ENCODE data around the gene RPP14.
"Not testable (repeated sequence)": the region's sequence is repeated elsewhere in the genome, so short reads cannot be mapped to it uniquely, and the experiment has no call there.

Gene RPP14

DNA sequence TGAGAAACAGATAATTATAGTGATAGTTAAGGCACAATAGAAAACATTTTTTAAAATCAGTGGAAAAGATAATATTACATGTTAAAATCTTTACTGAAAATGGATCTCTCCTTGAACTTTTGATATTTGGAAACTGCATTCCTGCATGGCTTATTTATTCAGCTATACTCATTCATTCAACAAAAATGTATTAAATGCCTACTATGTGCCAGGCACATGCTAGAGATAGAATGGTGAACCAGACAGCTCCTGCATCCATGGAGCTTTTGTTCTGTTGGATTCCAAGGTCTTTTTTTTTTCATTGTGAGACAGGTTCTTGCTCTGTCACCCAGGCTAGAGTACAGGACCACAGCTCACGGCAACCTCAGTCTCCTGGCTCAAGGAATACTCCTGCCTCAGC is 31.1 kb downstream of the RPP14 start:
- H3K9me2 ChIP-seq (replicated peaks; ENCODE audit: control insufficient read depth, low read length): no peaks in the 10 kb centered on the region
- H3K36me3 ChIP-seq (ENCODE audit: control insufficient read depth, low read length): peaks cover 83% of the 10 kb centered on the region
- H3K27ac ChIP-seq (ENCODE audit: low read depth, low read length): peak overlapping the region; percentile 99
- peaks cover 97% of the 10 kb centered on the region for H3K79me2 ChIP-seq (ENCODE audit: control insufficient read depth, low read length)
- H3K4me2 ChIP-seq (ENCODE audit: low read length): peak overlapping the region; percentile 98
- no peaks in the 10 kb centered on the region for H4K20me1 ChIP-seq (ENCODE audit: control insufficient read depth, insufficient read depth, low read depth, low read length)
- H3K9me3 ChIP-seq (ENCODE audit: control insufficient read depth, insufficient read depth, low read length): no peaks in the 10 kb centered on the region
- peak overlapping the region; percentile 68 for H3K4me3 ChIP-seq (ENCODE audit: low read length)
- H3F3A ChIP-seq (ENCODE audit: control insufficient read depth, insufficient read depth): peaks cover 45% of the 10 kb centered on the region
- H3K4me1 ChIP-seq (ENCODE audit: control insufficient read depth, low read length): peaks cover 71% of the 10 kb centered on the region
- H3K27me3 ChIP-seq (ENCODE audit: control insufficient read depth, low read length): no peaks in the 10 kb centered on the region
- TF ChIP-seq EZH2phosphoT487 (IDR thresholded peaks at IDR 0.05; ENCODE audit: borderline replicate concordance, low read length): no peak
- TF ChIP-seq, protein P1, sequence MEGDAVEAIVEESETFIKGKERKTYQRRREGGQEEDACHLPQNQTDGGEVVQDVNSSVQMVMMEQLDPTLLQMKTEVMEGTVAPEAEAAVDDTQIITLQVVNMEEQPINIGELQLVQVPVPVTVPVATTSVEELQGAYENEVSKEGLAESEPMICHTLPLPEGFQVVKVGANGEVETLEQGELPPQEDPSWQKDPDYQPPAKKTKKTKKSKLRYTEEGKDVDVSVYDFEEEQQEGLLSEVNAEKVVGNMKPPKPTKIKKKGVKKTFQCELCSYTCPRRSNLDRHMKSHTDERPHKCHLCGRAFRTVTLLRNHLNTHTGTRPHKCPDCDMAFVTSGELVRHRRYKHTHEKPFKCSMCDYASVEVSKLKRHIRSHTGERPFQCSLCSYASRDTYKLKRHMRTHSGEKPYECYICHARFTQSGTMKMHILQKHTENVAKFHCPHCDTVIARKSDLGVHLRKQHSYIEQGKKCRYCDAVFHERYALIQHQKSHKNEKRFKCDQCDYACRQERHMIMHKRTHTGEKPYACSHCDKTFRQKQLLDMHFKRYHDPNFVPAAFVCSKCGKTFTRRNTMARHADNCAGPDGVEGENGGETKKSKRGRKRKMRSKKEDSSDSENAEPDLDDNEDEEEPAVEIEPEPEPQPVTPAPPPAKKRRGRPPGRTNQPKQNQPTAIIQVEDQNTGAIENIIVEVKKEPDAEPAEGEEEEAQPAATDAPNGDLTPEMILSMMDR (IDR thresholded peaks at IDR 0.05; ENCODE audit: low read depth, low read length, poor library complexity, severe bottlenecking): no peak

DNA sequence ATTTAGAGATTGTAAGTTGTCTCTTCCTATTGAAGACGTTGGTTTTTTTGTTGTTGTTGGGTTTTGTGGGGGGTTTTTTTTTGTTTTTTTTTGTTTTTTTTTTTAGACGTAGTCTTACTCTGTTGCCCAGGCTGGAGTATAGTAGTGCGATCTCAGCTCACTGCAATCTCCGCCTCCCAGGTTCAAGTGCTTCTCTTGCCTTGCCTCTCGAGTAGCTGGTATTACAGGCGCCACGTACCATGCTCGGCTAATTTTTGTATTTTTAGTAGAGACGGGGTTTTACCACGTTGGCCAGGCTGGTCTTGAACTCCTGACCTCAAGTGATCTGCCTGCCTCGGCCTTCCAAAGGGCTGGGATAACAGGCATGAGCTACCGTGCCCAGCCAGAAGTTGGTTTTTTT is 33.1 kb downstream of the RPP14 start:
- not testable (repeated sequence) for H3K9me3 ChIP-seq (ENCODE audit: control insufficient read depth, insufficient read depth, low read length); H3K27me3 ChIP-seq (ENCODE audit: control insufficient read depth, low read length); H3K9me2 ChIP-seq (replicated peaks; ENCODE audit: control insufficient read depth, low read length); H4K20me1 ChIP-seq (ENCODE audit: control insufficient read depth, insufficient read depth, low read depth, low read length)
- H3K4me2 ChIP-seq (ENCODE audit: low read length): peak overlapping the region; percentile 98
- H3F3A ChIP-seq (ENCODE audit: control insufficient read depth, insufficient read depth): peaks cover 51% of the 10 kb centered on the region
- peak overlapping the region; percentile 68 for H3K4me3 ChIP-seq (ENCODE audit: low read length)
- H3K27ac ChIP-seq (ENCODE audit: low read depth, low read length): peak overlapping the region; percentile 99
- peaks cover 88% of the 10 kb centered on the region for H3K4me1 ChIP-seq (ENCODE audit: control insufficient read depth, low read length)
- H3K36me3 ChIP-seq (ENCODE audit: control insufficient read depth, low read length): peaks cover 92% of the 10 kb centered on the region
- H3K79me2 ChIP-seq (ENCODE audit: control insufficient read depth, low read length): peaks cover 98% of the 10 kb centered on the region

DNA sequence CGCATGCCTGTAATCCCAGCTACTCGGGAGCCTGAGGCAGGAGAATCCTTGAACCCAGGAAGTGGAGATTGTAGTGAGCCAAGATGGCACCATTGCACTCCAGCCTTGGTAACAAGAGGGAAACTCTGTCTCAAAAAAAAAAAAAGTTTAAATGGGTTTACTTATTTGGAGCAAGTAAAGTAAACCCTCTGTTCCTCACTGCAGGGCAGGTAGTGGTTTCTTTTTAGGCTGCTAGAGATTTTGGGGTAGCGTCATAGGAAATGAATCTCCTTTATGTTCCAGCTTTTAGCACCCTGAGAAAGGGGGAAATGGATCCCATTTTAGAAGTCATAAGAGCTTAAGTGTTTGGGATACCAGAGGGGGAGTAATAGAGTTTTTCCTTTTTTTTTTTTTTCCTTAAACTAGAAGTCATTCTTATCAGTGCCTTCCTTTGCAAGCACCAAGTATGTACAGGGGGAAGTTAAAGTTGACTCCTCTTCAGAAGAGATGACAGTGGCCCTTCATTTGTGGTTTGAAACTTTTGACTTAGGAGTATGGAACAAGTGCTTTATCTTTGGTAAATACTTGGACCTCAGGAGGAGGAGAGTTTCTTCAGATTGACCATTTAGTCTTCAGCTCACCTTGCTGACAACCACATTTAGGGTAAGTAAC is 34.7 kb downstream of the RPP14 start:
- Histone ChIP-seq H3K4me2 (ENCODE audit: low read length) (peak overlapping the region; percentile 98), H3K36me3 (ENCODE audit: control insufficient read depth, low read length) (peaks cover 92% of the 10 kb centered on the region), H3K27me3 (ENCODE audit: control insufficient read depth, low read length) (no peaks in the 10 kb centered on the region), H3K9me2 (replicated peaks; ENCODE audit: control insufficient read depth, low read length) (no peaks in the 10 kb centered on the region), H3K27ac (ENCODE audit: low read depth, low read length) (peak overlapping the region; percentile 99), H3K4me3 (ENCODE audit: low read length) (peak overlapping the region; percentile 40), H3F3A (ENCODE audit: control insufficient read depth, insufficient read depth) (peaks cover 43% of the 10 kb centered on the region), H4K20me1 (ENCODE audit: control insufficient read depth, insufficient read depth, low read depth, low read length) (no peaks in the 10 kb centered on the region), H3K79me2 (ENCODE audit: control insufficient read depth, low read length) (peaks cover 98% of the 10 kb centered on the region), H3K4me1 (ENCODE audit: control insufficient read depth, low read length) (peaks cover 97% of the 10 kb centered on the region), H3K9me3 (ENCODE audit: control insufficient read depth, insufficient read depth, low read length) (no peaks in the 10 kb centered on the region)
- no peak for TF ChIP-seq EZH2phosphoT487 (IDR thresholded peaks at IDR 0.05; ENCODE audit: borderline replicate concordance, low read length)
- TF ChIP-seq, protein P1 (IDR thresholded peaks at IDR 0.05; ENCODE audit: low read depth, low read length, poor library complexity, severe bottlenecking): no peak

DNA sequence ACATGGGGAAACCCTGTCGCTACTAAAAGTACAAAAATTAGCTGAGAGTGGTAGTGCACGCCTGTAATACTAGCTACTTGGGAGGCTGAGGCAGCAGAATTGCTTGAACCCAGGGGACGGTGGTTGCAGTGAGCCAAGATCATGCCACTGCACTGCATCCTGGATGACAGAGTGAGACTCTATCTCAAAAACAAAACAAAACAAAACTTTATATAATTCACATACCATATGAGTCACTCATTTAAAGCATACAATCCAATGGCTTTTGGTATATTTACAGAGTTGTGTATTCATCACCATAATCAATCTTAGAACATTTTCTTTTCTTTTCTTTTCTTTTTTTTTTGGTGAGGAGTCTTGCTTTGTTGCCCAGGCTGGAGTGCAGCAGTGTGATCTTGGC is 35.3 kb downstream of the RPP14 start:
- Histone ChIP-seq H3K4me1 (ENCODE audit: control insufficient read depth, low read length) (peaks cover 98% of the 10 kb centered on the region), H3K9me2 (replicated peaks; ENCODE audit: control insufficient read depth, low read length) (no peaks in the 10 kb centered on the region), H3F3A (ENCODE audit: control insufficient read depth, insufficient read depth) (peaks cover 45% of the 10 kb centered on the region), H3K4me2 (ENCODE audit: low read length) (peak overlapping the region; percentile 98), H3K36me3 (ENCODE audit: control insufficient read depth, low read length) (peaks cover 94% of the 10 kb centered on the region), H3K79me2 (ENCODE audit: control insufficient read depth, low read length) (peaks cover 98% of the 10 kb centered on the region), H3K27ac (ENCODE audit: low read depth, low read length) (peak overlapping the region; percentile 99), H3K9me3 (ENCODE audit: control insufficient read depth, insufficient read depth, low read length) (no peaks in the 10 kb centered on the region), H4K20me1 (ENCODE audit: control insufficient read depth, insufficient read depth, low read depth, low read length) (no peaks in the 10 kb centered on the region), H3K27me3 (ENCODE audit: control insufficient read depth, low read length) (no peaks in the 10 kb centered on the region), H3K4me3 (ENCODE audit: low read length) (peak overlapping the region; percentile 40)
- TF ChIP-seq, protein P1 (IDR thresholded peaks at IDR 0.05; ENCODE audit: low read depth, low read length, poor library complexity, severe bottlenecking): no peak
- no peak for TF ChIP-seq EZH2phosphoT487 (IDR thresholded peaks at IDR 0.05; ENCODE audit: borderline replicate concordance, low read length)

All from DOHH2 (cell line).